SK-N-MC (cell line): ENCODE data around the gene C1orf167.

Experiments
- DNase-seq: peaks from one replicate; pipeline ENCODE4 v3.0.0-alpha.2; 2011; ENCODE audit warnings: low read depth, low spot score
- H3K27ac ChIP-seq: fragments of 200-600 bp; sonication (generic); 2 replicates; pipeline ENCODE4 v1.5.1; 2016; ENCODE audit warnings: mixed run types
- H3K36me3 ChIP-seq: fragments of 200-600 bp; sonication (generic); 2 replicates; pipeline ENCODE4 v1.6.1; 2017; ENCODE audit warnings: antibody characterized with exemption, low read length, mixed read lengths; ENCODE audit not compliant: insufficient read depth
- H3K4me3 ChIP-seq: fragments of 200-600 bp; sonication (generic); 2 replicates; pipeline ENCODE4 v1.5.1; 2016
- H3K9ac ChIP-seq: fragments of 200-600 bp; sonication (generic); 2 replicates; pipeline ENCODE4 v1.8.0; 2017; ENCODE audit warnings: mixed run types, mixed read lengths; ENCODE audit not compliant: insufficient read length
- H3K9me3 ChIP-seq: fragments of 200-600 bp; sonication (generic); 2 replicates; pipeline ENCODE4 v1.6.1; 2017; ENCODE audit warnings: low read depth, mild to moderate bottlenecking, antibody characterized with exemption, low read length, moderate library complexity, mixed read lengths
- EZH2 ChIP-seq: fragments of 200-600 bp; sonication (generic); IDR thresholded peaks from one replicate; pipeline ENCODE4 v1.6.1; 2017; ENCODE audit warnings: antibody characterized with exemption
- FOXP2 ChIP-seq: optimal IDR thresholded peaks from 2 replicates; pipeline ENCODE3; 2011; ENCODE audit warnings: mild to moderate bottlenecking, moderate library complexity; ENCODE audit not compliant: insufficient read depth; ENCODE audit errors: extremely low read length, control extremely low read depth
- POLR2AphosphoS5 ChIP-seq: IDR thresholded peaks from 2 replicates; pipeline ENCODE4 v1.6.1; 2012; ENCODE audit warnings: mild to moderate bottlenecking, low read depth, low read length, borderline replicate concordance

Gene C1orf167

GRCh38 chr1:11721311-11721710 is 40.7 kb upstream of the C1orf167 start:
- no peaks in the 10 kb centered on the region for H3K9me3 ChIP-seq
- H3K4me3 ChIP-seq = no peak overlapping the region
- TF ChIP-seq EZH2 = no peak
- TF ChIP-seq FOXP2 = no peak
- TF ChIP-seq POLR2AphosphoS5 = no peak
- H3K27ac ChIP-seq = no peak overlapping the region
- no peaks in the 10 kb centered on the region for H3K36me3 ChIP-seq
- H3K9ac ChIP-seq = no peak overlapping the region
- DNase-seq = no peak

- Histone ChIP-seq H3K36me3 (no peaks in the 10 kb centered on the region), H3K4me3 (no peak overlapping the region), H3K27ac (no peak overlapping the region), H3K9ac (no peak overlapping the region), H3K9me3 (no peaks in the 10 kb centered on the region)
- no peak for DNase-seq
- TF ChIP-seq EZH2 (no peak), FOXP2 (no peak), POLR2AphosphoS5 (no peak)
Measured at GRCh38 chr1:11722538-11722937, 39.5 kb upstream of the C1orf167 start.

- Histone ChIP-seq H3K27ac (no peak overlapping the region), H3K9ac (no peak overlapping the region), H3K4me3 (no peak overlapping the region), H3K9me3 (no peaks in the 10 kb centered on the region), H3K36me3 (no peaks in the 10 kb centered on the region)
- TF ChIP-seq POLR2AphosphoS5 (no peak), FOXP2 (no peak), EZH2 (no peak)
- no peak for DNase-seq
Measured at GRCh38 chr1:11725616-11726015, 36.4 kb upstream of the C1orf167 start.

GRCh38 chr1:11727119-11727518 is 34.9 kb upstream of the C1orf167 start:
- Histone ChIP-seq H3K9ac (no peak overlapping the region), H3K9me3 (no peaks in the 10 kb centered on the region), H3K36me3 (no peaks in the 10 kb centered on the region), H3K4me3 (no peak overlapping the region), H3K27ac (no peak overlapping the region)
- DNase-seq = no peak
- TF ChIP-seq FOXP2 = no peak
- TF ChIP-seq POLR2AphosphoS5 = no peak
- TF ChIP-seq EZH2 = no peak

GRCh38 chr1:11728126-11728806 is 33.7 kb upstream of the C1orf167 start:
- no peaks in the 10 kb centered on the region for H3K36me3 ChIP-seq
- H3K9me3 ChIP-seq = no peaks in the 10 kb centered on the region
- no peak overlapping the region for H3K4me3 ChIP-seq
- no peak overlapping the region for H3K9ac ChIP-seq
- no peak for TF ChIP-seq FOXP2
- TF ChIP-seq POLR2AphosphoS5 = no peak
- no peak for TF ChIP-seq EZH2
- no peak overlapping the region for H3K27ac ChIP-seq
- no peak for DNase-seq

GRCh38 chr1:11729155-11729497 is 32.9 kb upstream of the C1orf167 start:
- TF ChIP-seq POLR2AphosphoS5 (no peak), FOXP2 (no peak), EZH2 (no peak)
- Histone ChIP-seq H3K9ac (no peak overlapping the region), H3K27ac (no peak overlapping the region), H3K36me3 (no peaks in the 10 kb centered on the region), H3K4me3 (no peak overlapping the region), H3K9me3 (no peaks in the 10 kb centered on the region)
- no peak for DNase-seq

GRCh38 chr1:11729498-11730428 is 32.2 kb upstream of the C1orf167 start:
- no peak for DNase-seq
- Histone ChIP-seq H3K9ac (no peak overlapping the region), H3K36me3 (no peaks in the 10 kb centered on the region)

GRCh38 chr1:11730429-11730891 is 31.5 kb upstream of the C1orf167 start:
- Histone ChIP-seq H3K36me3 (no peaks in the 10 kb centered on the region), H3K27ac (peak overlapping the region; percentile 75; the same call in 1 of the 2 replicates), H3K4me3 (peak overlapping the region; percentile 70), H3K9ac (no peak overlapping the region), H3K9me3 (no peaks in the 10 kb centered on the region)
- DNase-seq = peak; percentile 77
- TF ChIP-seq EZH2 (no peak), POLR2AphosphoS5 (peak; percentile 59; the same call in 1 of the 2 replicates)

More at GRCh38 chr1:11729498-11730428, 32.2 kb upstream of the C1orf167 start:
- no peak for TF ChIP-seq FOXP2
- no peak for TF ChIP-seq EZH2
- TF ChIP-seq POLR2AphosphoS5 = no peak
- H3K4me3 ChIP-seq = peak overlapping the region; percentile 70
- no peak overlapping the region for H3K27ac ChIP-seq
- H3K9me3 ChIP-seq = no peaks in the 10 kb centered on the region
